OCI-LY3 (cell line): Measurements from ENCODE around the gene TUBA3C.

ENCODE experiments used
- H2AFZ ChIP-seq: fragments of 200-600, 300-600 bp; shearing (Covaris generic); 2 replicates; pipeline ENCODE4 v1.6.0; 2014; ENCODE audit warnings: antibody characterized with exemption, low read depth, low read length
- H3K27ac ChIP-seq: fragments of 200-600, 300-600 bp; sonication (generic); 2 replicates; pipeline ENCODE4 v1.5.1; 2014; ENCODE audit warnings: mild to moderate bottlenecking, low read length, moderate library complexity, mixed read lengths
- H3K27me3 ChIP-seq: fragments of 200-600, 300-600 bp; sonication (generic); 2 replicates; pipeline ENCODE4 v1.6.1; 2014; ENCODE audit warnings: low read depth, low read length, mixed read lengths
- H3K36me3 ChIP-seq: fragments of 200-600, 300-600 bp; sonication (generic); replicated peaks from 2 replicates; pipeline ENCODE3; 2014; ENCODE audit warnings: low read depth, low read length, mixed read lengths
- H3K4me1 ChIP-seq: fragments of 300-600, 200-600 bp; sonication (generic); 2 replicates; pipeline ENCODE4 v1.6.1; 2014; ENCODE audit warnings: low read length, mixed read lengths
- H3K4me2 ChIP-seq: fragments of 200-600, 300-600 bp; sonication (generic); 2 replicates; pipeline ENCODE4 v1.6.1; 2014; ENCODE audit warnings: low read length, mixed read lengths
- H3K4me3 ChIP-seq: fragments of 300-600, 200-600 bp; sonication (generic); 2 replicates; pipeline ENCODE4 v1.5.1; 2014; ENCODE audit warnings: antibody characterized with exemption, mild to moderate bottlenecking, low read length, moderate library complexity
- H3K79me2 ChIP-seq: fragments of 300-600, 200-600 bp; shearing (Covaris generic); 2 replicates; pipeline ENCODE4 v1.6.1; 2014; ENCODE audit warnings: mild to moderate bottlenecking, low read length, mixed read lengths
- H3K9ac ChIP-seq: fragments of 300-600, 200-600 bp; shearing (Covaris generic); 2 replicates; pipeline ENCODE4 v1.6.0; 2014; ENCODE audit warnings: mild to moderate bottlenecking, low read length, moderate library complexity
- H3K9me3 ChIP-seq: fragments of 200-600, 300-600 bp; shearing (Covaris generic); 2 replicates; pipeline ENCODE4 v1.6.1; 2014; ENCODE audit warnings: low read length, mixed read lengths; ENCODE audit not compliant: insufficient read depth
- H4K20me1 ChIP-seq: fragments of 200-600, 300-600 bp; sonication (generic); 2 replicates; pipeline ENCODE4 v1.6.1; 2016; ENCODE audit warnings: low read length, mixed read lengths; ENCODE audit not compliant: insufficient read depth
- CTCF ChIP-seq: fragments of 200-600, 300-600 bp; sonication (generic); IDR thresholded peaks from 2 replicates; pipeline ENCODE4 v1.5.1; 2014; ENCODE audit warnings: antibody characterized with exemption, low read length, low read depth
- EZH2phosphoT487 ChIP-seq: fragments of 200-600 bp; shearing (Covaris generic); IDR thresholded peaks from 2 replicates; pipeline ENCODE4 v1.6.1; 2018; ENCODE audit warnings: antibody characterized with exemption, mixed run types, low read depth

Gene TUBA3C

DNA sequence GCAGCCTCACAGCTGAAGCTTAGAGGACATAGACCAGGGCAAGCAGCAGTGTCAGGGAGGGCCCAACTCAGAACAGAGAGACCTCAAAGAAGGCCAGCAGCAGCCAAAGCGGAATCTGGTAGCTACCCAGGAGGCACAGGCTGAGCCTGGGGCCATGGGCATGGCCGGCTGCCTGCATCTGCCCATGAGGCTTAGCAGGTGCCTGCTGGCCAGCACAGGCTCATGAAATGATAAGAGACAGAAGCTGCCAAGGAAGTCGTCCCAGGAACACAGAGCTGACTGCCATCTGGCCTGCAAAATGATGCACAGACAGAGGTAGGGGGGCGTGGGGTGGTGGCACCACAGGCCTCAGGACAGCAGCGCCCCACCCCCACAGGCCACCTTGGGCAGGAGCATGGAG is 29.2 kb downstream of the TUBA3C start:
- H3K27ac ChIP-seq, result no peak overlapping the region
- no peak overlapping the region for H2AFZ ChIP-seq
- no peak overlapping the region for H3K9ac ChIP-seq
- H4K20me1 ChIP-seq, result no peaks in the 10 kb centered on the region
- peaks cover 9% of the 10 kb centered on the region; the same call in 1 of the 2 replicates for H3K9me3 ChIP-seq
- no peak overlapping the region for H3K4me3 ChIP-seq
- TF ChIP-seq CTCF (no peak), EZH2phosphoT487 (no peak)
- H3K27me3 ChIP-seq, result no peaks in the 10 kb centered on the region
- no peaks in the 10 kb centered on the region for H3K36me3 ChIP-seq
- H3K4me1 ChIP-seq, result peaks cover 9% of the 10 kb centered on the region; the same call in 1 of the 2 replicates
- no peaks in the 10 kb centered on the region for H3K79me2 ChIP-seq
- no peak overlapping the region for H3K4me2 ChIP-seq

- Histone ChIP-seq H3K9ac (no peak overlapping the region), H3K79me2 (no peaks in the 10 kb centered on the region), H2AFZ (no peak overlapping the region), H4K20me1 (no peaks in the 10 kb centered on the region), H3K27ac (no peak overlapping the region), H3K4me2 (no peak overlapping the region), H3K36me3 (no peaks in the 10 kb centered on the region), H3K27me3 (no peaks in the 10 kb centered on the region), H3K4me1 (peaks cover 9% of the 10 kb centered on the region; the same call in 1 of the 2 replicates), H3K9me3 (peaks cover 9% of the 10 kb centered on the region; the same call in 1 of the 2 replicates), H3K4me3 (no peak overlapping the region)
- TF ChIP-seq CTCF (no peak), EZH2phosphoT487 (no peak)
Observed at GRCh38 chr13:19151581-19152263, 29.9 kb downstream of the TUBA3C start.

GRCh38 chr13:19150712-19151228 is 30.9 kb downstream of the TUBA3C start:
- Histone ChIP-seq H3K4me3 (no peak overlapping the region), H3K27ac (no peak overlapping the region), H3K4me1 (peaks cover 9% of the 10 kb centered on the region; the same call in 1 of the 2 replicates), H3K79me2 (no peaks in the 10 kb centered on the region), H3K9ac (no peak overlapping the region), H3K4me2 (no peak overlapping the region), H2AFZ (no peak overlapping the region), H3K36me3 (no peaks in the 10 kb centered on the region), H3K27me3 (no peaks in the 10 kb centered on the region), H4K20me1 (no peaks in the 10 kb centered on the region), H3K9me3 (peaks cover 9% of the 10 kb centered on the region; the same call in 1 of the 2 replicates)
- TF ChIP-seq EZH2phosphoT487 (no peak), CTCF (no peak)

- Histone ChIP-seq H3K4me3 (no peak overlapping the region), H3K27ac (no peak overlapping the region), H3K9ac (no peak overlapping the region), H3K79me2 (no peaks in the 10 kb centered on the region), H3K9me3 (peaks cover 9% of the 10 kb centered on the region; the same call in 1 of the 2 replicates), H3K36me3 (no peaks in the 10 kb centered on the region), H3K27me3 (no peaks in the 10 kb centered on the region), H2AFZ (no peak overlapping the region), H3K4me1 (peaks cover 6% of the 10 kb centered on the region; the same call in 1 of the 2 replicates), H4K20me1 (no peaks in the 10 kb centered on the region), H3K4me2 (no peak overlapping the region)
- no peak for TF ChIP-seq EZH2phosphoT487
- TF ChIP-seq CTCF, result no peak
Observed at GRCh38 chr13:19150226-19150625, 31.4 kb downstream of the TUBA3C start.
